Measurements from ENCODE around the gene FBH1. TPM values are rescaled to one million over a fixed set of nuclear protein-coding genes. Genes with fewer than 3 reads are reported as not detected.
A peak's percentile ranks its signal among the peaks of the same experiment; 100 is the strongest.
"Not testable (repeated sequence)": the region's sequence is repeated elsewhere in the genome, so short reads cannot be mapped to it uniquely, and the experiment has no call there.

FBH1 gene
- total RNA-seq, 2 experiments from 2014 or later: 62.6 to 64.4 TPM

DNA sequence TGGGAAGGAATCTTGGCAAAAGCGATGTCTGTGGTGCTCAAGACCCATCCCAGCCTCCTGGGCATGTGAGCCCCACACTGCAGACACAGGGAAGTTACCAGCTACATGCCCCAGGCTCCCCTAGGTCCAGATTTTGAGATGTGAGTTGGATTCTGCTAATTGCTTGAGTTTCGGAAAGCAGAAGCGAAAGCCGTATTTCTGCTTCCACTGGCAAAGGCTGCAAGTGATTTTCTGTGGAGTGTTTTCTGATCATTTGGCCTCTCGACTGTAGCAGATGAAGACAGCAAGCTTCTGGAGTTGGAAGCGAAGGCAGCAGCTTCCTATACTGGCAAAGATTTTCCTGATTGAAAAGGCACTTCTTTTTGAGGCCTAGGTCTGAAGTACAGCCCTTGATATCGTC lies 30.0 kb upstream of the FBH1 start:
- POLR2A ChIA-PET: no interaction called here

DNA sequence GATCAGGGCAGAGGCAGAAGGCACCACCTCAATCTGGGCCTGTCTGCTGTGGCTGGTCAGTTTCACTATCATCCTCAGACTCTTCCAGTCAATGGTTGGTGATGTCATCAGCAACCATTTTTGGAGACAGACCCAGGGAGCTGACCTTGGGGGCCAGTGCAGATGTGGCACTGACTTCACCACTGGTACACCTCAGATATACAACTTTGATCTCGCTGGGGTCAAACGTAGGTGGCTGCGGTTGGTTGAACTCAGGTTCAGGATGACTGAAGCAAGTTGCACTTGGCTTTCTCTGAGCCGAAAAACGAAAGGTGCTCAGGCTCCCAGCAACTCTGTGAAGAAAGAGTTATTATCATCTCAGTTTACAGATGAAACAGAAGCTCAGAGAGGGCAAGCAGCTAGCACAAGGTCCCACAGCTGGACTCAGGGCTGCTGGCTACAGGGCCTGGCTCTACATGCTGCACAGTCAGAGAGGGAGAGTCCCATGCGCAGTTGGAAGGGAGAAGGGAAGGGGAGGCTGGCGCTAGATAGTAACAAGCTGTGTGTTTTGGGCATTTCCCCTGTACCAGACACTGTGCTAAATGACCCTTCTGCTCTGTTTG lies 27.6 kb upstream of the FBH1 start:
- Mint-ChIP-seq H3K4me3 (no peak overlapping the region), H3K27me3 (ENCODE audit: low read depth) (no peaks in the 10 kb centered on the region), H3K9me3 (ENCODE audit: insufficient read depth) (no peaks in the 10 kb centered on the region), H3K27ac (no peak overlapping the region), H3K36me3 (ENCODE audit: low read depth) (no peaks in the 10 kb centered on the region), H3K4me1 (ENCODE audit: low read depth) (no peaks in the 10 kb centered on the region)
- DNase-seq (no peak), ATAC-seq (no peak)
- ChIA-PET CTCF (interaction anchor here (1.5 to 4.1 kb wide), 2 partner anchors 11 to 52 kb away, joined by 3 to 18 read pairs; no protein-coding TSS in a partner anchor), POLR2A (no interaction called here)

More for the DNA sequence above, 30.0 kb upstream of the FBH1 start:
- CTCF ChIA-PET: interaction anchor here (0.7 to 4.1 kb wide), 2 partner anchors 13 to 40 kb away, joined by 3 to 18 read pairs; no protein-coding TSS in a partner anchor
- ATAC-seq: no peak
- Mint-ChIP-seq H3K36me3 (ENCODE audit: low read depth) (no peaks in the 10 kb centered on the region), H3K4me1 (ENCODE audit: low read depth) (no peaks in the 10 kb centered on the region), H3K27ac (no peak overlapping the region), H3K4me3 (no peak overlapping the region), H3K27me3 (ENCODE audit: low read depth) (no peaks in the 10 kb centered on the region), H3K9me3 (ENCODE audit: insufficient read depth) (no peaks in the 10 kb centered on the region)
- DNase-seq: no peak

DNA sequence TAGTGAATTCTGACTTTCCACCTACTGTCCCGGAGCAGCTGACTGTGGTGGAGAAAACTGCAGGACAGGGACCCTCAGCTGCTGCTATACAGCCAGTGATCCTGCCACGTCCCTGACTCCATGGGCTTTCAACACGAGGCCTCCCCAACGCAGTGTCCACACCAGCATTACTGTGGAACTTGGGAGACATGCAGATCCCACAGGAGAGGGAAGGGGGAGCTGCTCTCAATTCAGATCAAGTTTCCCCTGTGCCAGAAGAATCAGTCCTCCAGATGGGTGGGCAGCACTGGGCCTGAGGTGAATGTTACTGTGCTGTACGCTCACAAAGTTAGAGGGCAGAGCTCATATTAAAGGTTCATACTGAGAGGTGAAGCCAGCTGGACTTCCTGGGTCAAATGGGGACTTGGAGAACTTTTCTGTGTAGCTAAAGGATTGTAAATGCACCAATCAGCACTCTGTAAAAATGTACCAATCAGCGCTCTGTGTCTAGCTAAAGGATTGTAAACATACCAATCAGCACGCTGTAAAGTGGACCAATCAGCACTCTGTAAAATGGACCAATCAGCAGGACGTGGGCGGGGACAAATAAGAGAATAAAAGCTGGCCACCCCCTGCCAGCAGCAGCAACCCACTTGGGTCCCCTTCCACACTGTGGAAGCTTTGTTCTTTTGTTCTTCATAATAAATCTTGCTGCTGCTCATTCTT lies 26.9 kb upstream of the FBH1 start:
- H3K9me3 Mint-ChIP-seq (ENCODE audit: insufficient read depth); H3K4me3 Mint-ChIP-seq; DNase-seq; H3K27me3 Mint-ChIP-seq (ENCODE audit: low read depth); ATAC-seq; H3K36me3 Mint-ChIP-seq (ENCODE audit: low read depth); H3K4me1 Mint-ChIP-seq (ENCODE audit: low read depth); H3K27ac Mint-ChIP-seq: not testable (repeated sequence)
- ChIA-PET POLR2A (interaction anchor here (0.6 kb wide), 1 partner anchor 8 kb away, joined by 3 read pairs; no protein-coding TSS in a partner anchor), CTCF (interaction anchor here (1.5 to 4.1 kb wide), 2 partner anchors 10 to 53 kb away, joined by 3 to 18 read pairs; no protein-coding TSS in a partner anchor)

DNA sequence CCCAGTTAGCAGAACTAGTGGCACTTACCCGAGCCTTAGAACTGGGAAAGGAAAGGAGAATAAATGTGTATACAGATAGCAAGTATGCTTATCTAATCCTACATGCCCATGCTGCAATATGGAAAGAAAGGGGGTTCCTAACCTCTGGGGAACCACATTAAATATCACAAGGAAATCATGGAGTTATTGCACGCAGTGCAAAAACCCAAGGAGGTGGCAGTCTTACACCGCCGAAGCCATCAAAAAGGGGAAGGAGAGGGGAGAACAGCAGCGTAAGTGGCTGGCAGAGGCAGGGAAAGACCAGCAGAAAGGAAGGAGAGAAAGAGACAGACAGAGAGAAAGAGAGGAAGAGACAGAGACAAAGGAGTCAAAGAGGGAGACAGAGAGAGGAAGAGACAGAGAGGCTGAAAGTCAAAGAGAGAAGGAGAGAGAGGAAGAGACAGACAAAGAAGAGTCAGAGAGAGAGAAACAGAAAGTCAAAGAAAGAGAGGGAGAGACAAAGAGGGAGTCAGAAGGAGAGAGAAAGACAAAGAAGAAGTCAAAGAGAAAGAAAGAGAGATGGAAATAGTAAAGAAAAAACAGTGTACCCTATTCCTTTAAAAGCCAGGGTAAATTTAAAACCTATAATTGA lies 23.5 kb upstream of the FBH1 start:
- CTCF ChIA-PET; DNase-seq; H3K36me3 Mint-ChIP-seq (ENCODE audit: low read depth); ATAC-seq; H3K27ac Mint-ChIP-seq; H3K27me3 Mint-ChIP-seq (ENCODE audit: low read depth); H3K4me3 Mint-ChIP-seq; POLR2A ChIA-PET; H3K4me1 Mint-ChIP-seq (ENCODE audit: low read depth); H3K9me3 Mint-ChIP-seq (ENCODE audit: insufficient read depth): not testable (repeated sequence)

DNA sequence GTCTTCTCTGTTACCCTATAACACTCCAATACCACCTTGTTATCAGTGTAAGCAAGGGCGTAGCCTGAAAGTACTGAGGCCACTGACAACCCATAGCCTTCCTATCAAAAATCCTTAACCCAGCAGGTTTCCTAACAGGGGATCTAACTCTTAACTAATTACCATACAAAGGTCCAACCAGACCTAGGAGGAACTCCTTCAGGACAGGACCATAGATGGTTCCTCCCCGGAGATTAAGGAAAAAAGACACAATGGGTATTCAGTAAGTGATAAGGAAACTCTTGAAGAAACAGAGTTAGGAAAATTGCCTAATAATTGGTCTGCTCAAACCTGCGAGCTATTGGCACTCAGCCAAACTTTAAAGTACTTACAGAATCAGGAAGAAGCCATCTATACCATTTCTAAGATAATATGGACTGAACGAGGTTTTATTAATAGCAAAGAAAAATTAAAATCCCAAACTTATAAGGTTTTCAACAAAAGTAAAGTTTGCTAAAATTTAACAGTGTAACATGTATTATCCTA lies 22.9 kb upstream of the FBH1 start:
- H3K9me3 Mint-ChIP-seq (ENCODE audit: insufficient read depth); CTCF ChIA-PET; ATAC-seq; H3K36me3 Mint-ChIP-seq (ENCODE audit: low read depth); H3K4me1 Mint-ChIP-seq (ENCODE audit: low read depth); H3K27ac Mint-ChIP-seq; H3K4me3 Mint-ChIP-seq; H3K27me3 Mint-ChIP-seq (ENCODE audit: low read depth); POLR2A ChIA-PET; DNase-seq: not testable (repeated sequence)

DNA sequence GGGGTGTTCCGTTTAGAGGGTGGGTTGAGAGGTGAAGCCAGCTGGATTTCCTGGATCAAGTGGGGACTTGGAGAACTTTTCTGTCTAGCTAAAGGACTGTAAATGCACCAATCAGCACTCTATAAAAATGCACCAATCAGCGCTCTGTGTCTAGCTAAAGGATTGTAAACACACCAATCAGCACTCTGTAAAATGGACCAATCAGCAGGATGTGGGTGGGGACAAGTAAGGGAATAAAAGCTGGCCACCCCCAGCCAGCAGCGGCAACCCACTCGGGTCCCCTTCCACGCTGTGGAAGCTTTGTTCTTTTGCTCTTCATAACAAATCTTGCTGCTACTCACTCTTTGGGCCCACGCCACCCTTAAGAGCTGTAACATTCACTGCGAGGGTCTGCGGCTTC lies 21.7 kb upstream of the FBH1 start:
- POLR2A ChIA-PET; H3K27me3 Mint-ChIP-seq (ENCODE audit: low read depth); H3K36me3 Mint-ChIP-seq (ENCODE audit: low read depth); DNase-seq; H3K27ac Mint-ChIP-seq; H3K9me3 Mint-ChIP-seq (ENCODE audit: insufficient read depth); ATAC-seq; H3K4me1 Mint-ChIP-seq (ENCODE audit: low read depth); H3K4me3 Mint-ChIP-seq; CTCF ChIA-PET: not testable (repeated sequence)

DNA sequence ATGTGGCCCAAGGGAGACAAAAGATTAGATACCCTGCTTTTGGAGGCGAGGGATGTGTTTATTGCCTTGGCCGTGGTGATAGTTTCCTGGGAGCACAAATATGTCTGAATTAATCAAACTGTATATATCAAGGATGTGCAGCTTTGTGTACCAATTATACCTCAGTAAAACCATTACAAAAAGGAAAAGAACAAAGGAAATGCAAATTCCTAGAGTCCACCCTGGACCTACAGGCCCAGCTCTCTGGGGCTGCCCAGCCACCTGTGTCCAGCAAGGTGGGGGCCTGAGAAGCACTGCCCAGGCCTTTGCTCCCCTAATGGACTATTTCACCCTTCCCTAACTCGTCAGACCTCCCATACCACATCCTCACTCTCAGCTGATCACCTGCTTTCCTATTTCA lies 20.9 kb upstream of the FBH1 start:
- CTCF ChIA-PET: no interaction called here
- Mint-ChIP-seq H3K27ac (no peak overlapping the region), H3K27me3 (ENCODE audit: low read depth) (no peaks in the 10 kb centered on the region)

DNA sequence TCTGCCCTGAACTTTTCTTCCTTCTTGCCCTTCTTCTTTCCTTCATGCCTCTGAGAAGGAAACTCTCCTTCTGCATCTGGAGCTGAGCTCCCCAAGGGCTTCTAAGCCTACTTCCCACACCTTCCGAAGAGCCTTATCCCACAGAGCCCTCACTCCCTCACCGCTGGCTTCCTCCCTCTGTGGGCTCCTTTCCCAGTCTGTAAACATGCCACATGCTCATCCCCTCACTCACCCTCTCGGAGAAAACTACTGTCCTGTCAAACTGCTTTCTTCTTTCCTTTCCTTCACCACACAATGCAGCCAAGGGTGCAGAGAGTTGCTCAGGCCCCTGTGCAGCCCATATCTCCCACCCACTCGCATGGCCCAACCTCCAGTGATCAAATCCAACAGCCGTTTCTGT lies 18.4 kb upstream of the FBH1 start:
- Mint-ChIP-seq H3K9me3 (ENCODE audit: insufficient read depth) (peaks cover 3% of the 10 kb centered on the region), H3K4me3 (no peak overlapping the region), H3K36me3 (ENCODE audit: low read depth) (peaks cover 5% of the 10 kb centered on the region), H3K27me3 (ENCODE audit: low read depth) (no peaks in the 10 kb centered on the region), H3K27ac (no peak overlapping the region), H3K4me1 (ENCODE audit: low read depth) (peaks cover 6% of the 10 kb centered on the region)
- DNase-seq (no peak), ATAC-seq (no peak)
- POLR2A ChIA-PET: no interaction called here
- CTCF ChIA-PET: no interaction called here

More for the DNA sequence above, 20.9 kb upstream of the FBH1 start:
- Mint-ChIP-seq H3K36me3 (ENCODE audit: low read depth) (peaks cover 2% of the 10 kb centered on the region), H3K4me3 (no peak overlapping the region), H3K9me3 (ENCODE audit: insufficient read depth) (peaks cover 3% of the 10 kb centered on the region), H3K4me1 (ENCODE audit: low read depth) (peaks cover 6% of the 10 kb centered on the region)
- ATAC-seq (no peak), DNase-seq (no peak)
- POLR2A ChIA-PET: no interaction called here

DNA sequence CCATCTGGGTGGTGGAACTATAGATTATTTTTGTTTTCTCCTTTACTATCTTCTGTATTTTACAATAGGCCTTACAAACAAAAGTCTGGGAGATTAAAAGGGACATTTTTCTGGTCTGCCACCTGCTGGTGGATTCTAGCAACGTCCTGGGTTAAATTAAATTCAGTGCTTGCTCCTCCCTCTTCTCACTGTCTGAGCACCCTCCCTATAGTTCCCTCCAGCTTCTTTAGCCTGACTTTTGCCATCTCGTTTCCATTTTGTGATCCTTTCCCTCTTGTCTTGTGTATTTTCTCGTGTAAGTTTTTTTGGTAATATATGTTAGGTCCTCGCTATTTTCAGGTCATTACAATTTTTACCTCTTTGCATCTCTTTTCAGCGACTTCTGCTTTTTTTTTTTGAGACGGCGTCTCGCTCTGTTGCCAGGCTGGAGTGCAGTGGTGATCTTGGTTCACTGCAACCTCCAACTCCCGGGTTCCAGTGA lies 16.5 kb upstream of the FBH1 start:
- H3K36me3 Mint-ChIP-seq (ENCODE audit: low read depth): peaks cover 11% of the 10 kb centered on the region
- ATAC-seq: peak; percentile 94
- ChIA-PET POLR2A (interaction anchor here (0.6 to 1.2 kb wide), 2 partner anchors 55 to 63 kb away, joined by 3 read pairs; no protein-coding TSS in a partner anchor), CTCF (interaction anchor here (0.7 to 3.3 kb wide), 14 partner anchors 12 to 432 kb away, joined by 3 to 18 read pairs (median 4); partner anchors contain the start of genes ANKRD16, FBH1 and GDI2)
- H3K9me3 Mint-ChIP-seq (ENCODE audit: insufficient read depth): peaks cover 2% of the 10 kb centered on the region
- H3K4me1 Mint-ChIP-seq (ENCODE audit: low read depth): peaks cover 6% of the 10 kb centered on the region
- H3K4me3 Mint-ChIP-seq: peak overlapping the region; percentile 16
- peak; percentile 78 for DNase-seq
- no peak overlapping the region for H3K27ac Mint-ChIP-seq
- H3K27me3 Mint-ChIP-seq (ENCODE audit: low read depth): no peaks in the 10 kb centered on the region

DNA sequence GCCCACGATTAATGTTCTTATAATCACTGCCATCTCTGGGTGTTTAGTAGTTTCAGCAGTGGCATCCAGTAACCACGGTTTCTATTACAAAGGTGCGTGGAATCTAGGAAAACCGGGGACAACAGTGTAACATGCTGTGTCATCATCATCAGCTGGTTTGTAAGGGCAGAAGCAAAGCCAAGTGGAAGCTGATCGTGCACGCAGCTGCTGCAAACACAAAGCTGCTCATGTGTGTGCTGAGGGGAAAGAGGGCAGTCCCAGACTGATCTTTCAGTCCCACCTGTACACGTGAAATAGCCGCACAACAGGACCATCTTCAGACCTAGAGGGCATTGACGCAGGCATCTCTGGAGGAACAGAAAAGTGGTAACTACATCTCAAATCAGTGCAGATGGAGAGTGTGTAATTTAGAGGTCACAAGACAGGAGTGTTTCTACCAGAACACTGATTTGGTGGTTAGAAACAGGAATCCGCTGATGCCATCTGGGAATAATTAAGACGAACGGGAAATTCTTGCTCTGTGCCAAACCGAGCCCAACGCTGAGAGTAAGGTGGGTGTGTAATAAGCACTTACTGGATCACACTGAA lies 13.8 kb upstream of the FBH1 start:
- Mint-ChIP-seq H3K36me3 (ENCODE audit: low read depth) (peaks cover 16% of the 10 kb centered on the region), H3K27me3 (ENCODE audit: low read depth) (no peaks in the 10 kb centered on the region), H3K27ac (no peak overlapping the region), H3K4me1 (ENCODE audit: low read depth) (peaks cover 6% of the 10 kb centered on the region), H3K4me3 (no peak overlapping the region), H3K9me3 (ENCODE audit: insufficient read depth) (no peaks in the 10 kb centered on the region)
- DNase-seq (no peak), ATAC-seq (no peak)
- CTCF ChIA-PET: no interaction called here
- POLR2A ChIA-PET: no interaction called here

DNA sequence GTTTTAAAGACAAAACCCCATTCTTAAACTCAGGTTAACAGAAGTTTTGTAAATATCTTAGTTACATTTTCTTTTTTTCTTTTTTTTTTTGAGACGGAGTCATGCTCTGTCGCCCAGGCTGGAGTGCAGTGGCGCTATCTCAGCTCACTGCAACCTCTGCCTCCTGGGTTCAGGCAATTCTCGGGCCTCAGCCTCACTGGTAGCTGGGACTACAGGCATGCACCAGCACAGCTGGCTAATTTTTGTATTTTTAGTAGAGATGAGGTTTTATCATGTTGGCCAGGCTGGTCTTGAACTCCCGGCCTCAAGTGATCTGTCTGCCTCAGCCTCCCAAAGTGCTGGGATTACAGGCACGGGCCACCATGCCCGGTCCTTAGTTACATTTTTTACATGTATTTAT lies 13.0 kb upstream of the FBH1 start:
- DNase-seq; ATAC-seq; H3K27ac Mint-ChIP-seq; H3K4me3 Mint-ChIP-seq; H3K9me3 Mint-ChIP-seq (ENCODE audit: insufficient read depth); H3K27me3 Mint-ChIP-seq (ENCODE audit: low read depth); H3K4me1 Mint-ChIP-seq (ENCODE audit: low read depth); POLR2A ChIA-PET: not testable (repeated sequence)
- peaks cover 18% of the 10 kb centered on the region for H3K36me3 Mint-ChIP-seq (ENCODE audit: low read depth)
- CTCF ChIA-PET: interaction anchor here (1.9 kb wide), 1 partner anchor 13 kb away, joined by 8 read pairs; the partner anchor contains the start of genes ANKRD16 and FBH1

All from activated CD8-positive, alpha-beta T cell treated with anti-CD3 and anti-CD28 coated beads, Interleukin-2, amount 10 ng/mL, durations not matched to agents 7 days and 5 days (primary cell).